ENCODE data around the gene CD2BP2.
"Not testable (repeated sequence)": the region's sequence is repeated elsewhere in the genome, so short reads cannot be mapped to it uniquely, and the experiment has no call there.

The CD2BP2 gene

GRCh38 chr16:30341971-30342370, 13.1 kb downstream of the CD2BP2 start:
- DNase-seq (ENCODE audit: low read depth): not testable (repeated sequence)

GRCh38 chr16:30340621-30341020, 14.5 kb downstream of the CD2BP2 start:
- no peak for DNase-seq (ENCODE audit: low read depth)

GRCh38 chr16:30338715-30339114, 16.4 kb downstream of the CD2BP2 start:
- not testable (repeated sequence) for DNase-seq (ENCODE audit: low read depth)

- not testable (repeated sequence) for DNase-seq (ENCODE audit: low read depth)
Observed at GRCh38 chr16:30337964-30338357, 17.1 kb downstream of the CD2BP2 start.

- no peak for DNase-seq (ENCODE audit: low read depth)
Observed at GRCh38 chr16:30335598-30336474, 19.3 kb downstream of the CD2BP2 start.

- peak; percentile 86 for DNase-seq (ENCODE audit: low read depth)
Observed at GRCh38 chr16:30335028-30335597, 20.0 kb downstream of the CD2BP2 start.

- DNase-seq (ENCODE audit: low read depth): peak; percentile 88
Observed at GRCh38 chr16:30334473-30334989, 20.6 kb downstream of the CD2BP2 start.

GRCh38 chr16:30324220-30324619, 30.9 kb downstream of the CD2BP2 start:
- DNase-seq (ENCODE audit: low read depth): not testable (repeated sequence)

- not testable (repeated sequence) for DNase-seq (ENCODE audit: low read depth)
Observed at GRCh38 chr16:30318647-30319046, 36.5 kb downstream of the CD2BP2 start.

- DNase-seq (ENCODE audit: low read depth): not testable (repeated sequence)
Observed at GRCh38 chr16:30310937-30311336, 44.2 kb downstream of the CD2BP2 start.

- DNase-seq (ENCODE audit: low read depth): not testable (repeated sequence)
Observed at GRCh38 chr16:30309255-30309654, 45.9 kb downstream of the CD2BP2 start.
